Natural killer cell (primary cell): ENCODE measurements around the gene SPACA6. TPM values are rescaled to one million over a fixed set of nuclear protein-coding genes. Genes with fewer than 3 reads are reported as not detected.

Experiments used
- ATAC-seq, 3 donors: fragments of 150-1000 bp in 2 of 3; fragments of 200-7000 bp in 1 of 3; cut with Tn5 transposase; 1 replicate in 1 of 3; 2 replicates in 2 of 3; pipeline ENCODE4 v1.10.0; 2021; ENCODE audit warnings: mild to moderate bottlenecking in 2 of 3, moderate library complexity in 2 of 3
- DNase-seq, 2 donors: peaks; one replicate each; pipeline versions ENCODE4 v3.0.0 to v3.0.0-alpha.2; 2013 to 2021; ENCODE audit warnings: mixed read lengths in 1 of 2
- H3K27ac ChIP-seq: one replicate; pipeline ENCODE4 v1.5.1; 2013; ENCODE audit warnings: mild to moderate bottlenecking, low read length
- H3K27me3 ChIP-seq: one replicate; pipeline ENCODE4 v1.6.1; 2013; ENCODE audit warnings: low read length; ENCODE audit not compliant: control insufficient read depth, insufficient read depth
- H3K36me3 ChIP-seq: one replicate; pipeline ENCODE4 v1.6.1; 2013; ENCODE audit warnings: low read length; ENCODE audit not compliant: control insufficient read depth, insufficient read depth
- H3K4me1 ChIP-seq: one replicate; pipeline ENCODE4 v1.6.1; 2013; ENCODE audit warnings: low read length; ENCODE audit not compliant: control insufficient read depth, insufficient read depth
- H3K4me3 ChIP-seq: one replicate; pipeline ENCODE4 v1.5.1; 2013; ENCODE audit warnings: low read length
- H3K9me3 ChIP-seq: one replicate; pipeline ENCODE4 v1.6.1; 2013; ENCODE audit warnings: low read length; ENCODE audit not compliant: control insufficient read depth, insufficient read depth
- H3K27ac Mint-ChIP-seq, 2 donors: one replicate each; pipeline ENCODE4 v1.8.0; 2022; ENCODE audit warnings: mild to moderate bottlenecking in 2 of 2, mixed read lengths in 2 of 2, moderate library complexity in 1 of 2
- H3K27me3 Mint-ChIP-seq, 2 donors: one replicate each; pipeline ENCODE4 v1.8.0; 2022; ENCODE audit warnings: low read depth in 2 of 2, mixed read lengths in 2 of 2
- H3K36me3 Mint-ChIP-seq: one replicate; pipeline ENCODE4 v1.8.0; 2022; ENCODE audit warnings: mixed read lengths
- H3K4me1 Mint-ChIP-seq, 2 donors: one replicate each; pipeline ENCODE4 v1.8.0; 2022; ENCODE audit warnings: mixed read lengths in 2 of 2
- H3K4me3 Mint-ChIP-seq: one replicate; pipeline ENCODE4 v1.8.0; 2022; ENCODE audit warnings: mild to moderate bottlenecking, moderate library complexity, mixed read lengths
- H3K9me3 Mint-ChIP-seq, 2 donors: one replicate each; pipeline ENCODE4 v1.8.0; 2022; ENCODE audit warnings: mixed read lengths in 2 of 2
- WGBS: methylation state at CpG from one replicate; pipeline ENCODE4 v1.1.7; 2013; ENCODE audit warnings: missing lambda C conversion rate; ENCODE audit not compliant: insufficient coverage; 5-methylcytosine and 5-hydroxymethylcytosine counted together
- intact Hi-C: fragments of 100-400 bp; cut with micrococcal nuclease; formaldehyde crosslinking; loops from one replicate; pipeline ENCODE4 v1.14.2; 2022
- total RNA-seq, 4 donors: library from RNA; stranded (reverse); fragments of 120-200 nt in 1 of 4; gene quantifications; one replicate each; pipeline versions ENCODE4 v1.2.3 to v1.2.4, GENCODE V29; 2013 to 2022
- TF ChIP-seq, protein P1 (sequence below): fragments of 200-600 bp; IDR thresholded peaks from one replicate; pipeline ENCODE4 v1.8.0; 2022; ENCODE audit warnings: antibody characterized with exemption

SPACA6 gene
- total RNA-seq, 3 donors from 2014 or later (not counting 1 experiment from before 2014, with no cell fraction given) = 2.2 to 9.4 (median 3.7) TPM

DNA sequence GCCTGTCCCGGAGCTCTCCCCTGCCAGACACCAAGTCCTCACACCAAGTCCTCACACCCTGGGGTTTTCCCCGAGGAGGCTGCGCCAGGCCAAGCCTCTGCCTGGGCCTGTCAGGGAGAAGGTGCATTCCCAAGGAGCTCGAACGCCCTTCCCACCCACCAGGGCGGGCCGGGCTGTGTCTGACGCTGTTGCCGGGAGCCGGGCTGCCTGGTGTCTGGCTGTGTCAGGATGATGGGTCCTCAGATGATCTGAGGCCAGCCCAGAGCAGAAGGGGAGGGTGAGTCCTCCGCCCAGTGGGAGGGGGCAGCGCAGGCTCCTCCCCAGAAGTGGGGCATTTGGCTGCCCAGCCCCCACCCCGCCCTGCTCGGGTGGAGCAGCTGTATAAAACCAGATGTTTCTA, 32.9 kb downstream of the SPACA6 start:
- Mint-ChIP-seq H3K9me3 (peaks cover 0 to 4% of the 10 kb centered on the region in 2 donors), H3K27ac (no peak overlapping the region), H3K4me1 (no peaks in the 10 kb centered on the region), H3K27me3 (peaks cover 31 to 37% of the 10 kb centered on the region in 2 donors), H3K36me3 (no peaks in the 10 kb centered on the region), H3K4me3 (no peak overlapping the region)
- Histone ChIP-seq H3K36me3 (no peaks in the 10 kb centered on the region), H3K9me3 (peaks cover 6% of the 10 kb centered on the region), H3K4me1 (no peaks in the 10 kb centered on the region), H3K27me3 (peaks cover 4% of the 10 kb centered on the region), H3K27ac (no peak overlapping the region), H3K4me3 (no peak overlapping the region)
- DNase-seq = no peak
- ATAC-seq = no peak
- intact Hi-C loops = no loop called here
- TF ChIP-seq, protein P1, sequence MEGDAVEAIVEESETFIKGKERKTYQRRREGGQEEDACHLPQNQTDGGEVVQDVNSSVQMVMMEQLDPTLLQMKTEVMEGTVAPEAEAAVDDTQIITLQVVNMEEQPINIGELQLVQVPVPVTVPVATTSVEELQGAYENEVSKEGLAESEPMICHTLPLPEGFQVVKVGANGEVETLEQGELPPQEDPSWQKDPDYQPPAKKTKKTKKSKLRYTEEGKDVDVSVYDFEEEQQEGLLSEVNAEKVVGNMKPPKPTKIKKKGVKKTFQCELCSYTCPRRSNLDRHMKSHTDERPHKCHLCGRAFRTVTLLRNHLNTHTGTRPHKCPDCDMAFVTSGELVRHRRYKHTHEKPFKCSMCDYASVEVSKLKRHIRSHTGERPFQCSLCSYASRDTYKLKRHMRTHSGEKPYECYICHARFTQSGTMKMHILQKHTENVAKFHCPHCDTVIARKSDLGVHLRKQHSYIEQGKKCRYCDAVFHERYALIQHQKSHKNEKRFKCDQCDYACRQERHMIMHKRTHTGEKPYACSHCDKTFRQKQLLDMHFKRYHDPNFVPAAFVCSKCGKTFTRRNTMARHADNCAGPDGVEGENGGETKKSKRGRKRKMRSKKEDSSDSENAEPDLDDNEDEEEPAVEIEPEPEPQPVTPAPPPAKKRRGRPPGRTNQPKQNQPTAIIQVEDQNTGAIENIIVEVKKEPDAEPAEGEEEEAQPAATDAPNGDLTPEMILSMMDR = no peak
- 72% methylated on average over 14 of the region's 14 CpGs for WGBS

DNA sequence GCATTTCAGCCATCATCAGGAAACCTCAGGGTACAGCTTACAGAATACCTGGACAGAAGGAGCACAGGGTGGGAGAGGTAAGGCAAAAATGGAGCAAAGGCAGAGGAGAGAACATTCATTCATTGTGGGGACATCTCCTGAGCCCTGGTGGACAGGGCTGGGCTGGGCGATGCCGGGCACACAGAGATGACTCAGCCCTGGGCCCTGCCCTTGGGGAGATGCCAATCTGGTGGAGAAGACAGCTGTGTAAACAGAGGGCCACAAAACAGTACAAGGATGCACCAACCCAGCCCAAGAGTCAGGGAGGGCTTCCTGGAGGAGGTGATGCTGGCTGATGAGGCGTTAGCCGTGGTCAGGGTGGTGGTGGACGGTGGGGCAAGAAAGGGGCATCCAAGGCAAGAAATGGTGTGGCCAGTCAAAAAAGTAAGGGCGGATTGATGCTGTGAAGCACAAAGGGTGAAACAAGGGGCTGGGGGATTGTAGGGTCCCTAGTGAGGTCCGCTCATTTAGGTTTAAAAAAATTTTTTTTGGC, 34.3 kb downstream of the SPACA6 start:
- Mint-ChIP-seq H3K27me3 (peaks cover 31 to 35% of the 10 kb centered on the region in 2 donors), H3K27ac (no peak overlapping the region), H3K4me1 (no peaks in the 10 kb centered on the region), H3K9me3 (peaks cover 2 to 4% of the 10 kb centered on the region in 2 donors), H3K36me3 (no peaks in the 10 kb centered on the region), H3K4me3 (no peak overlapping the region)
- DNase-seq = no peak
- intact Hi-C loops = no loop called here
- no peak overlapping the region for H3K27ac ChIP-seq
- no peaks in the 10 kb centered on the region for H3K4me1 ChIP-seq
- no peaks in the 10 kb centered on the region for H3K36me3 ChIP-seq
- H3K9me3 ChIP-seq = peaks cover 8% of the 10 kb centered on the region
- TF ChIP-seq, protein P1 = no peak
- 89% methylated on average over 7 of the region's 7 CpGs for WGBS
- ATAC-seq = no peak
- no peak overlapping the region for H3K4me3 ChIP-seq
- peaks cover 2% of the 10 kb centered on the region for H3K27me3 ChIP-seq

DNA sequence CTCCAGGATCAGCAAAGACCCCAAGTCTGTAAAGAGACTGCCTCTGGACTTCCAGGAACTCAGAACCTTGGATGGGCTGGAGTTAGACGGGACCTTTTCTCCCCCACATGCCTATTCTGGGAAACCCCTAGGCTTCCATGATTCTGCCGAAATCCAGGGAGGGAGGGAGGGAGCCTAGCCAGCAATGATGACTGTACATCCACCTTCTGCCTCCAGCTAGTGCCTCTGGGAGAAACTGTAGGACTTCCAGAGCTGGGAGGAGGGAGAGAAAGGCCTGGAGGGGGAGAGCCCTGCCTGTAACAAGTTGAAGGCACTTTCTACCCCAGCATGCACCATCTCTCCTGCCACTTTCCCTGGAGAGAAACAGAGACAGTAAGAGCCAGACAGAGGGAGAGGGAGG, 36.7 kb downstream of the SPACA6 start:
- TF ChIP-seq, protein P1 = no peak
- Histone ChIP-seq H3K36me3 (no peaks in the 10 kb centered on the region), H3K9me3 (peaks cover 8% of the 10 kb centered on the region), H3K27ac (no peak overlapping the region), H3K27me3 (peaks cover 2% of the 10 kb centered on the region), H3K4me3 (no peak overlapping the region), H3K4me1 (no peaks in the 10 kb centered on the region)
- 60% methylated on average over 2 of the region's 2 CpGs for WGBS
- H3K27me3 Mint-ChIP-seq = peaks cover 11 to 20% of the 10 kb centered on the region in 2 donors
- H3K9me3 Mint-ChIP-seq = peaks cover 2 to 4% of the 10 kb centered on the region in 2 donors
- no peaks in the 10 kb centered on the region for H3K4me1 Mint-ChIP-seq
- no peak for DNase-seq
- no peak for ATAC-seq
- intact Hi-C loops = no loop called here
- H3K4me3 Mint-ChIP-seq = no peak overlapping the region
- H3K27ac Mint-ChIP-seq = no peak overlapping the region
- no peaks in the 10 kb centered on the region for H3K36me3 Mint-ChIP-seq
